ENCODE measurements around the gene FOXC1.

DNA sequence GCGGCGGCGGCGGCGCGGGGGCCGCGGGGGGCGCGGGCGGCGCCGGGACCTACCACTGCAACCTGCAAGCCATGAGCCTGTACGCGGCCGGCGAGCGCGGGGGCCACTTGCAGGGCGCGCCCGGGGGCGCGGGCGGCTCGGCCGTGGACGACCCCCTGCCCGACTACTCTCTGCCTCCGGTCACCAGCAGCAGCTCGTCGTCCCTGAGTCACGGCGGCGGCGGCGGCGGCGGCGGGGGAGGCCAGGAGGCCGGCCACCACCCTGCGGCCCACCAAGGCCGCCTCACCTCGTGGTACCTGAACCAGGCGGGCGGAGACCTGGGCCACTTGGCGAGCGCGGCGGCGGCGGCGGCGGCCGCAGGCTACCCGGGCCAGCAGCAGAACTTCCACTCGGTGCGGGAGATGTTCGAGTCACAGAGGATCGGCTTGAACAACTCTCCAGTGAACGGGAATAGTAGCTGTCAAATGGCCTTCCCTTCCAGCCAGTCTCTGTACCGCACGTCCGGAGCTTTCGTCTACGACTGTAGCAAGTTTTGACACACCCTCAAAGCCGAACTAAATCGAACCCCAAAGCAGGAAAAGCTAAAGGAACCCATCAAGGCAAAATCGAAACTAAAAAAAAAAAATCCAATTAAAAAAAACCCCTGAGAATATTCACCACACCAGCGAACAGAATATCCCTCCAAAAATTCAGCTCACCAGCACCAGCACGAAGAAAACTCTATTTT, 2.0 kb downstream of the FOXC1 start:
- no peak for TF ChIP-seq EZH2phosphoT487 (IDR thresholded peaks at IDR 0.05; ENCODE audit: borderline replicate concordance, low read length)
- TF ChIP-seq, protein P1, sequence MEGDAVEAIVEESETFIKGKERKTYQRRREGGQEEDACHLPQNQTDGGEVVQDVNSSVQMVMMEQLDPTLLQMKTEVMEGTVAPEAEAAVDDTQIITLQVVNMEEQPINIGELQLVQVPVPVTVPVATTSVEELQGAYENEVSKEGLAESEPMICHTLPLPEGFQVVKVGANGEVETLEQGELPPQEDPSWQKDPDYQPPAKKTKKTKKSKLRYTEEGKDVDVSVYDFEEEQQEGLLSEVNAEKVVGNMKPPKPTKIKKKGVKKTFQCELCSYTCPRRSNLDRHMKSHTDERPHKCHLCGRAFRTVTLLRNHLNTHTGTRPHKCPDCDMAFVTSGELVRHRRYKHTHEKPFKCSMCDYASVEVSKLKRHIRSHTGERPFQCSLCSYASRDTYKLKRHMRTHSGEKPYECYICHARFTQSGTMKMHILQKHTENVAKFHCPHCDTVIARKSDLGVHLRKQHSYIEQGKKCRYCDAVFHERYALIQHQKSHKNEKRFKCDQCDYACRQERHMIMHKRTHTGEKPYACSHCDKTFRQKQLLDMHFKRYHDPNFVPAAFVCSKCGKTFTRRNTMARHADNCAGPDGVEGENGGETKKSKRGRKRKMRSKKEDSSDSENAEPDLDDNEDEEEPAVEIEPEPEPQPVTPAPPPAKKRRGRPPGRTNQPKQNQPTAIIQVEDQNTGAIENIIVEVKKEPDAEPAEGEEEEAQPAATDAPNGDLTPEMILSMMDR (IDR thresholded peaks at IDR 0.05; ENCODE audit: low read depth, low read length, poor library complexity, severe bottlenecking): no peak
